ENCODE measurements around the gene NAALADL2. TPM values are rescaled to one million over a fixed set of nuclear protein-coding genes. Genes with fewer than 3 reads are reported as not detected.

NAALADL2 gene
- total and polyA plus RNA-seq, 2 of the 4 experiments (the other 2 are of a cell fraction), result 3.8 to 19.2 TPM

DNA sequence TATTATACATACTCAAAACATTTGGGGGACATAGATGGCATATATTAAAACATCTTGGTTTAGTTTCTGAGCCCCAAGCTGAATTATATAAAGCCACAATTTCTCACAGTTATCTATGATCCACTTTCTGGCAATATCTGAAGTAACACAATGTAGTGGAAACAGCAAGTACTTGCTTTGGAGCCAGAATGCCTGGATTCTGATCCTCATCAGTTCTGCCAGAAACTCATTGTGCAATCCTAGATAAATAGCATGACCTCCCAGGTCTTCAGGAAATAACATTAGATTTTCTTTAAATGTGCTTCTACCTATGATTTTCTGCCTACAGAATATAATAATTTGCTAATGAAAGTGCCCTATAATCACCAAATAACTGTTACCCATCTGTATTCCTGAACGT lies 544.9 kb downstream of the NAALADL2 start:
- peak overlapping the region; percentile 47; the same call in 1 of the 2 replicates for H2BK20ac ChIP-seq (ENCODE audit: low read depth, low read length)
- peak overlapping the region; percentile 64; the same call in 1 of the 2 replicates for H3K14ac ChIP-seq (replicated peaks; ENCODE audit: low read depth, low read length)
- dilution Hi-C loops (cut with HindIII; ENCODE audit: low sequenced_read_pairs, unreplicated experiment) (no loop called here), in situ Hi-C loops (cut with MboI; ENCODE audit: low sequenced_read_pairs) (no loop called here), intact Hi-C loops (cut with micrococcal nuclease) (no loop called here)
- ChIA-PET CTCF (no interaction called here), POLR2A (ENCODE audit: unreplicated experiment) (no interaction called here)
- H3K4me1 ChIP-seq (ENCODE audit: control insufficient read depth, insufficient read depth, low read length), result peaks cover 7% of the 10 kb centered on the region
- no peak overlapping the region for H2AK9ac ChIP-seq (replicated peaks; ENCODE audit: low read depth, low read length, poor library complexity)
- 0 out of 4 replicates have a peak overlapping the region, but pooled peaks have one; percentile 6 to 31 for H4K8ac ChIP-seq (ENCODE audit: low read depth in 2 of 2, low read length in 2 of 2)
- peak overlapping the region; percentile 65 for H3K18ac ChIP-seq (ENCODE audit: low read depth, low read length)
- no peaks in the 10 kb centered on the region for H3K27me3 ChIP-seq (ENCODE audit: control insufficient read depth, insufficient read depth, low read length)
- no TSS peak for BruUV-seq (replicated peaks)
- H4K5ac ChIP-seq (ENCODE audit: low read depth, low read length), result peak overlapping the region; percentile 61
- peak overlapping the region; percentile 50 for H4K91ac ChIP-seq (ENCODE audit: insufficient read depth, low read depth, low read length)
- H3K56ac ChIP-seq (ENCODE audit: extremely low read depth, insufficient read depth, low read length), result no peak overlapping the region
- H3K36me3 ChIP-seq (ENCODE audit: control insufficient read depth, insufficient read depth, low read length), result no peaks in the 10 kb centered on the region
- DNase-seq (peak; percentile 32), ATAC-seq (ENCODE audit: low read depth) (no peak)
- no CpG with 5 or more reads among the region's 1 CpG for WGBS, 2 experiments (ENCODE audit: extremely low coverage in 2 of 2, insufficient read length in 1 of 2)
- H3K4me3 ChIP-seq (ENCODE audit: insufficient read depth, low read depth, low read length), result no peak overlapping the region
- H3K4ac ChIP-seq (ENCODE audit: low read depth, low read length), result no peak overlapping the region
- H3K79me1 ChIP-seq (ENCODE audit: low read depth in 1 of 2, low read length in 2 of 2), result no peaks in the 10 kb centered on the region
- H3K4me2 ChIP-seq (ENCODE audit: low read depth, low read length), result no peak overlapping the region
- no peaks in the 10 kb centered on the region; the same call in 1 of the 2 replicates for H3K9me1 ChIP-seq (ENCODE audit: insufficient read depth, low read length)
- H2BK5ac ChIP-seq (ENCODE audit: low read depth, low read length, poor library complexity, severe bottlenecking), result peak overlapping the region; percentile 34
- H2AK5ac ChIP-seq (ENCODE audit: low read depth, low read length), result 0 out of 2 replicates have a peak overlapping the region, but pooled peaks have one; percentile 29
- TF ChIP-seq FOS (IDR thresholded peaks at IDR 0.05; ENCODE audit: low read depth, low read length), result no peak
- no peak for TF ChIP-seq BHLHE40 (IDR thresholded peaks at IDR 0.05; ENCODE audit: low read depth, low read length)
- TF ChIP-seq MAFK (IDR thresholded peaks at IDR 0.05; ENCODE audit: low read depth, low read length), result no peak
- TF ChIP-seq CEBPB (IDR thresholded peaks at IDR 0.05; ENCODE audit: low read depth, low read length), result peak; percentile 79
- TF ChIP-seq, protein P1, sequence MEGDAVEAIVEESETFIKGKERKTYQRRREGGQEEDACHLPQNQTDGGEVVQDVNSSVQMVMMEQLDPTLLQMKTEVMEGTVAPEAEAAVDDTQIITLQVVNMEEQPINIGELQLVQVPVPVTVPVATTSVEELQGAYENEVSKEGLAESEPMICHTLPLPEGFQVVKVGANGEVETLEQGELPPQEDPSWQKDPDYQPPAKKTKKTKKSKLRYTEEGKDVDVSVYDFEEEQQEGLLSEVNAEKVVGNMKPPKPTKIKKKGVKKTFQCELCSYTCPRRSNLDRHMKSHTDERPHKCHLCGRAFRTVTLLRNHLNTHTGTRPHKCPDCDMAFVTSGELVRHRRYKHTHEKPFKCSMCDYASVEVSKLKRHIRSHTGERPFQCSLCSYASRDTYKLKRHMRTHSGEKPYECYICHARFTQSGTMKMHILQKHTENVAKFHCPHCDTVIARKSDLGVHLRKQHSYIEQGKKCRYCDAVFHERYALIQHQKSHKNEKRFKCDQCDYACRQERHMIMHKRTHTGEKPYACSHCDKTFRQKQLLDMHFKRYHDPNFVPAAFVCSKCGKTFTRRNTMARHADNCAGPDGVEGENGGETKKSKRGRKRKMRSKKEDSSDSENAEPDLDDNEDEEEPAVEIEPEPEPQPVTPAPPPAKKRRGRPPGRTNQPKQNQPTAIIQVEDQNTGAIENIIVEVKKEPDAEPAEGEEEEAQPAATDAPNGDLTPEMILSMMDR (conservative IDR thresholded peaks at IDR 0.05; ENCODE audit: low read depth, low read length), result no peak
- TF ChIP-seq NFE2L2 (IDR thresholded peaks at IDR 0.05; ENCODE audit: low read depth, low read length), result no peak
- peak overlapping the region; percentile 68 for H2BK120ac ChIP-seq (ENCODE audit: low read depth, low read length)
- no peak overlapping the region for H2AFZ ChIP-seq (replicated peaks; ENCODE audit: low read length, poor library complexity)
- peak overlapping the region; percentile 70; the same call in 1 of the 3 replicates for H2BK15ac ChIP-seq (ENCODE audit: low read depth, low read length)
- H3K23ac ChIP-seq (ENCODE audit: low read depth, low read length), result no peak overlapping the region
- no peak overlapping the region for H3K9ac ChIP-seq (ENCODE audit: low read depth, low read length)
- H3K9me3 ChIP-seq (ENCODE audit: control insufficient read depth, insufficient read depth, low read length), result no peaks in the 10 kb centered on the region
- peak overlapping the region; percentile 79; the same call in 1 of the 2 replicates for H3K27ac ChIP-seq (ENCODE audit: insufficient read depth, low read length)
- H4K20me1 ChIP-seq (ENCODE audit: insufficient read depth, low read length), result no peaks in the 10 kb centered on the region

Data from IMR-90 (cell line).